ENCODE results near the gene FSD1L.

FSD1L gene

DNA sequence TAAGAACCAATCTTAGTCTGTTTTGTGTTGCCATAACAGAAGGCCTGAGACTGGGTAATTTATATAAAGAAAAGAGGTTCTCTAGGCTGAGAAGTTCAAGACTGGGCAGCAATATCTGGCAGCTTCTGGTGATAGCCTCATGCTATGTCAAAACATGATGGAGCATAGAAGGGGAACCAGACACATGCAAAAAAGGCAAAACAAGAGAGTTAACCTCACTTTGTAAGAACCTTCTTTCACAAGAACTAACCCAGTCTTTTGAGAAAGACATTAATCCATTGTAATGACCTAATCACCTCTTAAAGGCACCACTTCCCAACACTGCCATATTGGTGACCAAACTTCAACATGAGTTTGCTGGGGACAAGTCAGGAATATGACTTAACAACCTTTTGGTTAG is 37.3 kb downstream of the FSD1L start:
- no peaks in the 10 kb centered on the region for H3K9me3 ChIP-seq (ENCODE audit: control insufficient read depth in 2 of 2, low read length in 2 of 2)
- no peak overlapping the region for H3K9ac ChIP-seq (ENCODE audit: low read length in 2 of 2)
- H3K36me3 ChIP-seq (ENCODE audit: control insufficient read depth in 2 of 2, insufficient read depth in 2 of 2, low read length in 2 of 2): no peaks in the 10 kb centered on the region
- no peaks in the 10 kb centered on the region for H3K4me1 ChIP-seq (ENCODE audit: control insufficient read depth, insufficient read depth, low read length)
- H3K27me3 ChIP-seq (ENCODE audit: control insufficient read depth in 1 of 2, insufficient read depth in 2 of 2, low read length in 2 of 2): no peaks in the 10 kb centered on the region
- H3K27ac ChIP-seq (ENCODE audit: low read length): no peak overlapping the region
- H3K4me3 ChIP-seq (ENCODE audit: low read length in 2 of 2): no peak overlapping the region

DNA sequence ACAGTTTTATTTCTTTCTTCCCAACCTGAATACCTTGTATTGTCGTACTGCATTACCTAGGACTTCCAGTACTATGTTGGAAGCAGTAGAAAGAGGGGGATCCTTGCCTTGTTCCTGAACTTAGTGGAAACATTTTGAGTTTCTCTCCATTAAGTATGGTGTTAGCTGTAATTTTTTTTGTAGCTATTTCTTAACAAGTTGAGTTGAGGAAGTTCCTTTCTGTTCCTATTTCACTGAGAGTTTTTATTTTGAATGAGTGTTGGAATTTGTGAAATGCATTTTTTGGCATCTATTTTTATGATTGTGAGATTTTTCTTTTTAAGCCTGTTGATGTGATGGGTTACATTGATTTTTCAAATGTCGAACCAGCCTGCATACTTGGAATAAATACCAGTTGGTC is 49.0 kb downstream of the FSD1L start:
- H3K9me3 ChIP-seq (ENCODE audit: control insufficient read depth in 2 of 2, low read length in 2 of 2): no peaks in the 10 kb centered on the region
- H3K27me3 ChIP-seq (ENCODE audit: control insufficient read depth in 1 of 2, insufficient read depth in 2 of 2, low read length in 2 of 2): no peaks in the 10 kb centered on the region
- H3K36me3 ChIP-seq (ENCODE audit: control insufficient read depth in 2 of 2, insufficient read depth in 2 of 2, low read length in 2 of 2): no peaks in the 10 kb centered on the region
- no peaks in the 10 kb centered on the region for H3K4me1 ChIP-seq (ENCODE audit: control insufficient read depth, insufficient read depth, low read length)
- H3K9ac ChIP-seq (ENCODE audit: low read length in 2 of 2): no peak overlapping the region
- H3K4me3 ChIP-seq (ENCODE audit: low read length in 2 of 2): no peak overlapping the region
- no peak overlapping the region for H3K27ac ChIP-seq (ENCODE audit: low read length)

DNA sequence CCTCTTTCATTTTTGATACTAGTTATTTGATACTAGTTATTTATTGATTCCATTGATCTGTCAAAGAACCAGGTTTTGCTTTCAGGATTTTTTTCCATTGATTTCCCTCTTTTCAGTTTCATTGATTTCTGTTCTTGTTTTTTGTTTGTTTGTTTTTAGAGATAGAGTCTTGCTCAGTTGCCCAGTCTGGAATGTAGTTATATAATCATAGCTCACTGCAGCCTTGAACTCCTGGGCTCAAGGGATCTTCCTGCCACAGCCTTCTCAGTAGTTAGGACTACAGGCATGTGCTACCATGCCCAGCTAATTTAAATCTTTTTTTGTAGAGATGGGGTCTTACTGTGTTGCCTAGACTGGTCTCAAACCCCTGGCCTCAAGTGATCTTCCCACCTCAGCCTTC is 49.9 kb downstream of the FSD1L start:
- Histone ChIP-seq H3K9me3 (ENCODE audit: control insufficient read depth in 2 of 2, low read length in 2 of 2) (no peaks in the 10 kb centered on the region), H3K36me3 (ENCODE audit: control insufficient read depth in 2 of 2, insufficient read depth in 2 of 2, low read length in 2 of 2) (no peaks in the 10 kb centered on the region), H3K27me3 (ENCODE audit: control insufficient read depth in 1 of 2, insufficient read depth in 2 of 2, low read length in 2 of 2) (no peaks in the 10 kb centered on the region), H3K9ac (ENCODE audit: low read length in 2 of 2) (no peak overlapping the region), H3K4me1 (ENCODE audit: control insufficient read depth, insufficient read depth, low read length) (no peaks in the 10 kb centered on the region), H3K4me3 (ENCODE audit: low read length in 2 of 2) (no peak overlapping the region), H3K27ac (ENCODE audit: low read length) (no peak overlapping the region)

DNA sequence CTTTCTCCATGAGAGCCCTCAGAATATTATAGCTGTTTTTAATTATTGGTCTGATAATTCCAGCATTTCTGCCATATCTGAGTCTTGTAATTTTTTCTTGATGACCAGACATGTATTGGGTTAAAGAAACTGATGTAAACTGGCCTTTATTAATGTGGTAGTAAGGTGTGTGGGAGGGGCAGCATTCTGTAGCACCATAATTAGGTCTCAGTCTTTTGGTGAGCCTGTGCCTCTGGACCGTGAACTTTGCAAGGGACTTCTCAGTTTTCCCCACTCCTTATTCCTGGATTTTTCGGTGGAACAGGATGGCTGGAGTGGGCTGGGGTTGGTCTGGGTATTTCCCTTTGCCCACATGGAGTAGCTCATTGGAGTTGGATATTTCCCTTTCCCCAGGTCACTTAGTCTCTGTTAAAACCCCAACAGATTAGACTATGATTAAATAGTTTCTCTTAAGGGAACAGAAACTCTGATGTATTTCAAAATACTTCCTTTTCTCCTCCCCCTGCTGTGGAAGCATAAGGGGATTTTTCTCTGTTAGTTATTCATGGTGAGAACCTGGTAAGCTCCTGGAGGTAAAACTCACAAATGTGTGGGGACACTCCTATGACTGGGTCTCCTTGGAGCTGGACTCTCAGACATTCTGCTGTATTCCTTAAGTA is 52.4 kb downstream of the FSD1L start:
- no peak overlapping the region for H3K27ac ChIP-seq (ENCODE audit: low read length)
- H3K9me3 ChIP-seq (ENCODE audit: control insufficient read depth in 2 of 2, low read length in 2 of 2): no peaks in the 10 kb centered on the region
- H3K36me3 ChIP-seq (ENCODE audit: control insufficient read depth in 2 of 2, insufficient read depth in 2 of 2, low read length in 2 of 2): no peaks in the 10 kb centered on the region
- H3K9ac ChIP-seq (ENCODE audit: low read length in 2 of 2): no peak overlapping the region
- no peaks in the 10 kb centered on the region for H3K27me3 ChIP-seq (ENCODE audit: control insufficient read depth in 1 of 2, insufficient read depth in 2 of 2, low read length in 2 of 2)
- H3K4me3 ChIP-seq (ENCODE audit: low read length in 2 of 2): no peak overlapping the region
- no peaks in the 10 kb centered on the region for H3K4me1 ChIP-seq (ENCODE audit: control insufficient read depth, insufficient read depth, low read length)

DNA sequence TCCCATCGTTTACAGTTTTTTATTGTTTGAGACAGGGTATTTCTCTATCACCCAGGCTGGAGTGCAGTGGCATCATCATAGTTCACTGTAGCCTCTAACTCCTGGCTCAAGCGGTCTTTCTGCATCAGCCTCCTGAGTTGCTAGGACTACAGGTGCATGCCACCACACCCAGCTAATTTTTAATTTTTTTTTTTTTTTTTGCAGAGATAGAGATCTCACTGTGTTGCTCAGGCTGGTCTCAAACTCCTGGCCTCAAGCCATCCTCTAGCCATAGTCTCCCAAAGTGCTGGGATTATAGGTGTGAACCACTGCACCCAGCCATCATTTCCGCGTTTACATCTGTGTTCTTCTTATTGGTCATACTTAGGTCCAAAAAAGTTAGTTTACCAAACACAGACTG is 53.6 kb downstream of the FSD1L start:
- Histone ChIP-seq H3K4me3 (ENCODE audit: low read length in 2 of 2) (no peak overlapping the region), H3K36me3 (ENCODE audit: control insufficient read depth in 2 of 2, insufficient read depth in 2 of 2, low read length in 2 of 2) (no peaks in the 10 kb centered on the region), H3K9me3 (ENCODE audit: control insufficient read depth in 2 of 2, low read length in 2 of 2) (no peaks in the 10 kb centered on the region), H3K4me1 (ENCODE audit: control insufficient read depth, insufficient read depth, low read length) (no peaks in the 10 kb centered on the region), H3K27ac (ENCODE audit: low read length) (no peak overlapping the region), H3K9ac (ENCODE audit: low read length in 2 of 2) (no peak overlapping the region), H3K27me3 (ENCODE audit: control insufficient read depth in 1 of 2, insufficient read depth in 2 of 2, low read length in 2 of 2) (no peaks in the 10 kb centered on the region)

DNA sequence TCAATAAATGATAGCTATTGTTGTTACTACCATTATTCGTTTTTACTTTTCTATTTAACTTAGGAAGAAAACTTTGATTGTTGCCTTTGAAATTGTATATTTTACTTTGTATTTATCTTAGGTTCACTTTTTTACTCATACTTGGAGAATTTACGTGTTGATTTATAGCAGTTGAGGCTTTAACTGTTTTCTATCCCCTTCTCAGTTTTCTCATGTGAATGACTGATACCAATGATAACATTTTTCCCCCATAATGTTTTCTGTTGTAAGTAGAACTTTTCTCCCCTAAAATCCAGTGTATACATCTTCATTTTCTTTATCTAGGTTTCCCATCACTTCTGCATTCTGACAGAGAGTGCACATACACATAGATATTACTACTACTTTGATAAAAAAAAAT is 54.4 kb downstream of the FSD1L start:
- Histone ChIP-seq H3K9me3 (ENCODE audit: control insufficient read depth in 2 of 2, low read length in 2 of 2) (no peaks in the 10 kb centered on the region), H3K27ac (ENCODE audit: low read length) (no peak overlapping the region), H3K27me3 (ENCODE audit: control insufficient read depth in 1 of 2, insufficient read depth in 2 of 2, low read length in 2 of 2) (no peaks in the 10 kb centered on the region), H3K4me1 (ENCODE audit: control insufficient read depth, insufficient read depth, low read length) (no peaks in the 10 kb centered on the region), H3K4me3 (ENCODE audit: low read length in 2 of 2) (no peak overlapping the region), H3K36me3 (ENCODE audit: control insufficient read depth in 2 of 2, insufficient read depth in 2 of 2, low read length in 2 of 2) (peaks cover 0 to 2% of the 10 kb centered on the region in 2 donors), H3K9ac (ENCODE audit: low read length in 2 of 2) (no peak overlapping the region)

DNA sequence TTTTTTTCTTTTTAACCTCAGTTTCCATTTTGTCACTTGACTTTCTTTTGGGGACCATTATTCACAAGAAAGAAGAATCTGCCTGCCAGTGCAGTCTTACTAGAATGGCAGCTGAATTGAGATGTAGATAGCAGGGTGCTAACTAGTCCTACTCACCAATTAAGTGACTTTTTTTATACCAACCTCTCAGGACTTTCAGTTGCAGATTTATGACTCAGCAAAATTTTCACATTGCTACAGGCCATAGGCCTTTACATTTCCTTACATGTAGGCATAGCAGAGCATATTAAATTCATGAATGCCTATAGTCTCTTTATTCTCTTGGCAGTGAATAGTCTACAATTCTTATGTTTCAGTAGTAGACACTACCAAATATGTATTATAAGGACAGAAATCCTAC is 56.0 kb downstream of the FSD1L start:
- Histone ChIP-seq H3K4me3 (ENCODE audit: low read length in 2 of 2) (no peak overlapping the region), H3K27me3 (ENCODE audit: control insufficient read depth in 1 of 2, insufficient read depth in 2 of 2, low read length in 2 of 2) (no peaks in the 10 kb centered on the region), H3K9ac (ENCODE audit: low read length in 2 of 2) (no peak overlapping the region), H3K4me1 (ENCODE audit: control insufficient read depth, insufficient read depth, low read length) (no peaks in the 10 kb centered on the region), H3K9me3 (ENCODE audit: control insufficient read depth in 2 of 2, low read length in 2 of 2) (no peaks in the 10 kb centered on the region), H3K27ac (ENCODE audit: low read length) (no peak overlapping the region), H3K36me3 (ENCODE audit: control insufficient read depth in 2 of 2, insufficient read depth in 2 of 2, low read length in 2 of 2) (peaks cover 0 to 3% of the 10 kb centered on the region in 2 donors)

DNA sequence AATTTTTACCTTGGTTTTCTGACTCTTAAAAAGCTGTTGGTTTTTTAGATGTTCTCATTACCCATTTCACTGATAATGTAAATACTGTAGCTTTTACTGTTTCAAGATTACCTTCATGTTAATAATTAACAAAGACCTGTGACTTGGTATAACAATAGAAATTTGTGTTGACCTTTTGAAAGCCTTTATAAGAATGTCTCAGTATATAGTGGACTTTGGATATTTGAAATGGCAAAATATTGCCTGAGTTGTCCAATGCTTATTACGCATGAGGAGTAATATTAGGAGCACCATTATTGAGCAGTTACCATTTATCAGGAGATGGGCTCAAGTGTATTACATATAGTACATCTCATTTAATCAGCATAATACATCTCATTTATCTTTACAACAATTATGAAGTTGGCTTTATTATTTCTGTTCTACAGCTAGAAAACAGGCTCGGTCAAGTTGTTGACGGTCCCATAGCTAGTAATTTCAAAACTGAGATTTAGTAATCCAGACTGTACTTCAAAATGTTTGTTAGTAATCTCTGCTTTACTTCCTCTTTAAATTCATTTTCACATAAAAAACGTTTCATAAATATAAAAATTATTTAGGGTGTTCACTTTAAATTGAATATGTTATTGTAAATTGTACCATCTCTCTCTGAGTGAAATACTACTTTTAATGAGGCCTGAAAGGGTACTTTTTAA is 59.4 kb downstream of the FSD1L start:
- no peak overlapping the region for H3K27ac ChIP-seq (ENCODE audit: low read length)
- H3K9me3 ChIP-seq (ENCODE audit: control insufficient read depth in 2 of 2, low read length in 2 of 2): no peaks in the 10 kb centered on the region
- H3K36me3 ChIP-seq (ENCODE audit: control insufficient read depth in 2 of 2, insufficient read depth in 2 of 2, low read length in 2 of 2): peaks cover 0 to 3% of the 10 kb centered on the region in 2 donors
- no peaks in the 10 kb centered on the region for H3K4me1 ChIP-seq (ENCODE audit: control insufficient read depth, insufficient read depth, low read length)
- H3K27me3 ChIP-seq (ENCODE audit: control insufficient read depth in 1 of 2, insufficient read depth in 2 of 2, low read length in 2 of 2): no peaks in the 10 kb centered on the region
- H3K9ac ChIP-seq (ENCODE audit: low read length in 2 of 2): no peak overlapping the region
- no peak overlapping the region for H3K4me3 ChIP-seq (ENCODE audit: low read length in 2 of 2)

DNA sequence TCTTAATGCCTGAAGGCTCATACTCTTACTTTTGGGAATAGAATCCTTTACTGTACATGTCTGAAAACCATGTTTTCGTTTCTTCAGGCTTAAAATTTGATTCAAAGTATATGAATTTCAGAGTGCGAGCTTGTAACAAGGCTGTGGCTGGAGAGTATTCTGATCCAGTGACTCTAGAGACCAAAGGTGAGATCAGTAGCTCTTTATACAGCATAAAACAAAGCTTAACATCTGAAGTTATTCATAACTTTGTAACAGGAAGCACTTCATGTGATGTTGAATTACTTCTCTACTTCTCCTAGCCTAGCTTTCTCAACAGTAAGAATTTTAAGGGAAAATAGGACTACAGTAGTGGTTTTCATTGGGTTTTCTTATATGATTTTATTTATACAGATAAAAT is 60.7 kb downstream of the FSD1L start:
- Histone ChIP-seq H3K9ac (ENCODE audit: low read length in 2 of 2) (no peak overlapping the region), H3K36me3 (ENCODE audit: control insufficient read depth in 2 of 2, insufficient read depth in 2 of 2, low read length in 2 of 2) (peaks cover 0 to 3% of the 10 kb centered on the region in 2 donors), H3K27ac (ENCODE audit: low read length) (no peak overlapping the region), H3K4me1 (ENCODE audit: control insufficient read depth, insufficient read depth, low read length) (no peaks in the 10 kb centered on the region), H3K4me3 (ENCODE audit: low read length in 2 of 2) (no peak overlapping the region), H3K27me3 (ENCODE audit: control insufficient read depth in 1 of 2, insufficient read depth in 2 of 2, low read length in 2 of 2) (no peaks in the 10 kb centered on the region), H3K9me3 (ENCODE audit: control insufficient read depth in 2 of 2, low read length in 2 of 2) (no peaks in the 10 kb centered on the region)

DNA sequence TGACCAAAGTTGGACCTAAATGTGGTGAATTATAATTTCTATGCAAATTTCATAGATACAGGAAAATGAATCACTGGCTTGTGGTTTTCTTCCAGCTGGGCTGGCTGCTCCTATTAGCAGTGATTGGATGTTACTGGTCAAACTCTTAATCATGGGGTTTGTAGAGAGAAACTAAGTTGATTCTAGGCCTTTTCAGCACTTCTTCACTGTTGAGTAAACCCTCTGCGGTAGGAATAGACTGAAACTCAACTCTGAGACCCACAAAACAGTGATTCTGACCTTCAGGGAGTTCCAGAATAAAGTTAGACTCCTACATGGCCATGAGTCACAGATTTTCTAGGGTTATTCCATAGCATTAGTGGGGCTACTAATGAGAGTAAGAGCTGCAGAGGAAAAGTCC is 62.2 kb downstream of the FSD1L start:
- no peak overlapping the region for H3K9ac ChIP-seq (ENCODE audit: low read length in 2 of 2)
- H3K9me3 ChIP-seq (ENCODE audit: control insufficient read depth in 2 of 2, low read length in 2 of 2): no peaks in the 10 kb centered on the region
- H3K4me1 ChIP-seq (ENCODE audit: control insufficient read depth, insufficient read depth, low read length): no peaks in the 10 kb centered on the region
- no peak overlapping the region for H3K27ac ChIP-seq (ENCODE audit: low read length)
- H3K27me3 ChIP-seq (ENCODE audit: control insufficient read depth in 1 of 2, insufficient read depth in 2 of 2, low read length in 2 of 2): no peaks in the 10 kb centered on the region
- H3K36me3 ChIP-seq (ENCODE audit: control insufficient read depth in 2 of 2, insufficient read depth in 2 of 2, low read length in 2 of 2): peaks cover under 1 to 3% of the 10 kb centered on the region in 2 donors
- H3K4me3 ChIP-seq (ENCODE audit: low read length in 2 of 2): no peak overlapping the region

DNA sequence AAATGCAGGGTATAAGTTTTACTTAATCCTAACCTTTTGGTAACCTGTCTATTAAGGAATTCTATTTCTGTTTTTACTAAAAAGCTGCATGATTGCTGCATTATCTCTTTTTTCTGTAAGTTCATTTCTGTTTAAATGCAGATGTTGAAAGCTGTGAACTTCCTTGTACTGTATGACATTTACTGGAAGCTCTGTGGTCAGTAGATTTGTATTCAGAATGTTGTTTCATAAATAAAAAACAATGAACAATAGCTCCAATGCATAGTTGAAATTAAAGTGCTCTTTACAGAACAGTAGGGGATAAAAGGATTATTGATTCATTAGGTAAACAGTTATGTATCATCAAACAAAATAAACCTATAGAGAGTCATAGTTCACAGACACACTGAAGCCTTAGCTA is 63.6 kb downstream of the FSD1L start:
- no peaks in the 10 kb centered on the region for H3K27me3 ChIP-seq (ENCODE audit: control insufficient read depth in 1 of 2, insufficient read depth in 2 of 2, low read length in 2 of 2)
- H3K27ac ChIP-seq (ENCODE audit: low read length): no peak overlapping the region
- no peak overlapping the region for H3K4me3 ChIP-seq (ENCODE audit: low read length in 2 of 2)
- no peak overlapping the region for H3K9ac ChIP-seq (ENCODE audit: low read length in 2 of 2)
- H3K36me3 ChIP-seq (ENCODE audit: control insufficient read depth in 2 of 2, insufficient read depth in 2 of 2, low read length in 2 of 2): peaks cover 3% of the 10 kb centered on the region in 2 donors
- H3K9me3 ChIP-seq (ENCODE audit: control insufficient read depth in 2 of 2, low read length in 2 of 2): no peaks in the 10 kb centered on the region
- H3K4me1 ChIP-seq (ENCODE audit: control insufficient read depth, insufficient read depth, low read length): no peaks in the 10 kb centered on the region

Data from stomach smooth muscle (tissue), 2 donors.